ENCODE measurements around the gene PXDN.
A peak's percentile ranks its signal among the peaks of the same experiment; 100 is the strongest.

The PXDN gene

DNA sequence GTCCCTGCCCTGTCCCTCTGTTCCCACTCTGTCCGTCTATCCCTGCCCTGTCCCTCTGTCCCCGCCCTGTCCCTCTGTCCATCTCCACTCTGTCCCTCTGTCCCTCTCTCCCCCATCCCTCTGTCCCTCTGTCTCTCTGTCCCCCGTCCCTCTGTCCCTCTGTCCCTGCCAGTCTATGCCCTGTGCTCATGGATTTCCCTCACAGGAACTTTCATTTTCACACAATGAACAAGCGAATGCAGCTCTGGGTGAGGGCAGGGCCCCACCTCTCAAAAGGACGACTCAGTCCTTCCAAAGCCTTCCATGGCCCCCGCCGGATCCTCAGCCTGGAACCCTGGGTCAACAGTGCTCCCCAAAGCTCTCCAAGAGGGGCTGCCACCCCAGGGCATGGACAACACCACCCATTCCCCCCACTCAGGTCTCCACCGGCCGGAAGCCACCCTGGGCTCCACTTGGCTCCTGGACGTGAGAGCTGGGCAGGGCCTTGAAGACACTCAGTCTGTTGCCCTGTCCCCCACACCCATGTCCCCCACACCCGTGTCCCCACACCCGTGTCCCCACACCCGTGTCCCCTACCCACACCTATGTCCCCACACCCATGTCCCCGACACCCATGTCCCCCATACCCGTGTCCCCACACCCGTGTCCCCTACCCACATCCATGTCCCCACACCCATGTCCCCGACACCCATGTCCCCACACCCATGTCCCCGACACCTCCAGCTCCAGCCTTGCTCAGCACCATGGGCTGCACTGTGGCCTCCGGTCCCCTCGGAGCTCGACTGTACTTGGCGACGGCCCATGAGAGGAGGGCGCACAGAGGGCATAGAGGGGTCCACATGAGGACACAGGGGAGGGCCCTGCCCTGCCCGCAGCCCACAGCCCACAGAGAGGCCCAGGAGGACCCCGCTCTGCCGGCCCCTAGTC is 156.0 kb downstream of the PXDN start:
- Histone ChIP-seq H3K4me1 (ENCODE audit: control insufficient read depth, insufficient read depth, low read length) (no peaks in the 10 kb centered on the region), H3K36me3 (ENCODE audit: control insufficient read depth in 2 of 2, insufficient read depth in 1 of 2, low read length in 2 of 2) (no peaks in the 10 kb centered on the region), H3K27ac (ENCODE audit: extremely low read depth, low read depth, low read length) (no peak overlapping the region), H3K4me3 (ENCODE audit: low read depth, low read length) (no peak overlapping the region), H3K9me3 (ENCODE audit: control insufficient read depth, insufficient read depth, low read depth, low read length) (no peaks in the 10 kb centered on the region)
- CTCF ChIA-PET, result interaction anchor here (2.8 kb wide), 1 partner anchor 181 kb away, joined by 9 read pairs; no protein-coding TSS in a partner anchor
- TF ChIP-seq ZNF10 (tag by site-specific recombination; IDR thresholded peaks at IDR 0.05) (no peak), ZNF560 (tag by site-specific recombination; IDR thresholded peaks at IDR 0.05; ENCODE audit: borderline replicate concordance) (no peak), ZNF677 (tag by site-specific recombination; IDR thresholded peaks at IDR 0.05) (no peak), ZNF521 (tag by site-specific recombination; IDR thresholded peaks at IDR 0.05) (no peak), ZNF426 (tag by site-specific recombination; IDR thresholded peaks at IDR 0.05) (no peak)
- POLR2A ChIA-PET, result no interaction called here

DNA sequence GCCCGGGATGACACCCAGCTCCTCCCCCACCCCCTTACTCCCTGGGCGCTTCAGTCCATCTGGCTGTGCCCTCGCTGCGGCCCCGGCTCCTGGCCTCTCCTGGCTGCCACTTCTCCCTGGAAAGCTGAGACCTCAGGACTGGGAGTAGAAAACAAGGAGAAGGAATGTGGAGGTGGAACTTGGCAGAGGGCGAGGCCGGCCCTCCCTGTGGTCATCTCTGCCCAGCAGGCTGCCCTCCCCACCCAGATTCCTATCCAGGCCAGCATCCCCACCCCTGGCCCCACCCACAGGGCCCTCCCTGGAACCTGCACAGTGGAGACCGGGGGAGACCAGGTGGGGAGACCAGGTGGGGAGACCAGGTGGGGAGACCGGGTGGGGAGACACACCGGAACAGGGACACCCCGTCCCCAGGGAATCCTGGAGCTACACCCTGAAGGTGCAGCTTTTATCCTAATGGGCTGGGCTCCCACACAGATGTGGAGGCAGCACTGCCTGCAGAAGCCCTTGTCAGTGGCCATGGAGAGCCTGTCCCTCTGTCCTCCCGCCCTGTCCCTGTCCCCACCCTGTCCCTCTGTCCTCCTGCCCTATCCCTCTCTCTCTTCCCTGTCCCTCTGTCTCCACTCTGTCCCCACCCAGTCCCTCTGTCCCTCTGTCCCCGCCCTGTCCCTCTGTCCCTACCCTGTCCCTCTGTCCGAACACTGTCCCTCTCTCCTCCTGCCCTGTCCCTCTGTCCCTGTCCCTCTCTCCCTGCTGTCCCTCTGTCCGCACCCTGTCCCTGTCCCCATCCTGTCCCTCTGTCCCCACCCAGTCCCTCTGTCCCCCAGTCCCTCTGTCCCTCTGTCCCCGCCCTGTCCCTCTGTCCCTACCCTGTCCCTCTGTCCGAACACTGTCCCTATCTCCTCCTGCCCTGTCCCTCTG is 157.1 kb downstream of the PXDN start:
- no peaks in the 10 kb centered on the region for H3K9me3 ChIP-seq (ENCODE audit: control insufficient read depth, insufficient read depth, low read depth, low read length)
- no peaks in the 10 kb centered on the region for H3K4me1 ChIP-seq (ENCODE audit: control insufficient read depth, insufficient read depth, low read length)
- ChIA-PET CTCF (interaction anchor here (0.7 kb wide), 1 partner anchor 12 kb away, joined by 3 read pairs; no protein-coding TSS in a partner anchor), POLR2A (interaction anchor here (0.6 kb wide), 1 partner anchor 8 kb away, joined by 3 read pairs; no protein-coding TSS in a partner anchor)
- peak; percentile 69 for TF ChIP-seq KLF1 (tag by site-specific recombination; IDR thresholded peaks at IDR 0.05)
- TF ChIP-seq ZSCAN23 (tag by site-specific recombination; IDR thresholded peaks at IDR 0.05), result no peak
- TF ChIP-seq ZFP3 (tag by site-specific recombination; IDR thresholded peaks at IDR 0.05; ENCODE audit: low read depth), result no peak
- TF ChIP-seq ZNF623 (tag by site-specific recombination; IDR thresholded peaks at IDR 0.05), result no peak
- no peak for TF ChIP-seq GLI4 (tag by site-specific recombination; IDR thresholded peaks at IDR 0.05)
- TF ChIP-seq TCF7L2 (IDR thresholded peaks at IDR 0.05; ENCODE audit: borderline replicate concordance, low read depth, low read length), result no peak
- TF ChIP-seq, protein P1, sequence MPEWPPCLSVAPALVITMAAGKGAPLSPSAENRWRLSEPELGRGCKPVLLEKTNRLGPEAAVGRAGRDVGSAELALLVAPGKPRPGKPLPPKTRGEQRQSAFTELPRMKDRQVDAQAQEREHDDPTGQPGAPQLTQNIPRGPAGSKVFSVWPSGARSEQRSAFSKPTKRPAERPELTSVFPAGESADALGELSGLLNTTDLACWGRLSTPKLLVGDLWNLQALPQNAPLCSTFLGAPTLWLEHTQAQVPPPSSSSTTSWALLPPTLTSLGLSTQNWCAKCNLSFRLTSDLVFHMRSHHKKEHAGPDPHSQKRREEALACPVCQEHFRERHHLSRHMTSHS (tag by site-specific recombination; IDR thresholded peaks at IDR 0.05), result no peak
- no peak overlapping the region for H3K27ac ChIP-seq (ENCODE audit: extremely low read depth, low read depth, low read length)
- H3K36me3 ChIP-seq (ENCODE audit: control insufficient read depth in 2 of 2, insufficient read depth in 1 of 2, low read length in 2 of 2), result no peaks in the 10 kb centered on the region
- H3K4me3 ChIP-seq (ENCODE audit: low read depth, low read length), result no peak overlapping the region

DNA sequence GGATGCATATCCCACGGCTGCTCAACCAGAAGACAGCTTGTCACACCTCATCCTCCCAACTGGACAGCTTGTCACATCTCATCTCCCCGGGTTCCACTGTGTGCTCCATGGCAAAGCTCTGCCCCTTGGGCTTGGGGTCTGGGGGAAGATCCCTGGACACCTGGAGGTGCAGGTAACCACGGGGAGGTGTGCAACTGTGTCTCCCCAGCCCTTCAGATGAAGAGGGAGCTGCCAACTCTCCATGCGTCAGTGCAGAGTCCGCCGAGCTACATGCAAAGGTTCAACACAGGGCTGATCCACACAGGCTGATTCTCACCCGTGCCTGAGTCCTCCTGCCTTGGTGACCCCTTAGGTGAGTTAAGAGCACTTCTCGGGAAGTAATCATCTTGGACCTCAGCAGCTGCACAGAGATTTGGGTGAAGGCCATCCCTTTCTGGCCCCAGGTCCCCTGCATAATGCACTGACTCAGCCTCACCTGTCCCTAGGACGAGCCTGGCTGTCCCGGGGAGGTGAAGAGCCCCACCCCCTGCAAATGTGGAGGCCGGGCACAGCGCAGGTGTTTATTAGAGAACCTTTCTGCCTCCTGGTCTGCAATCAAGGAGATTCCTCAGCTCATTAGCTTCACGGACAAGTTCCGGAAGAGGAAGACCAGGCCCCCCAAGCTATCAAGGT is 157.9 kb downstream of the PXDN start:
- H3K4me1 ChIP-seq (ENCODE audit: control insufficient read depth, insufficient read depth, low read length), result no peaks in the 10 kb centered on the region
- H3K4me3 ChIP-seq (ENCODE audit: low read depth, low read length), result no peak overlapping the region
- H3K36me3 ChIP-seq (ENCODE audit: control insufficient read depth in 2 of 2, insufficient read depth in 1 of 2, low read length in 2 of 2), result no peaks in the 10 kb centered on the region
- no peak overlapping the region for H3K27ac ChIP-seq (ENCODE audit: extremely low read depth, low read depth, low read length)
- ChIA-PET CTCF (interaction anchor here (0.7 to 1.2 kb wide), 2 partner anchors 13 to 35 kb away, joined by 3 read pairs; no protein-coding TSS in a partner anchor), POLR2A (interaction anchor here (0.6 kb wide), 1 partner anchor 7 kb away, joined by 3 read pairs; no protein-coding TSS in a partner anchor)
- no peak for TF ChIP-seq ZNF133 (tag by site-specific recombination; IDR thresholded peaks at IDR 0.05)
- TF ChIP-seq, protein P2, sequence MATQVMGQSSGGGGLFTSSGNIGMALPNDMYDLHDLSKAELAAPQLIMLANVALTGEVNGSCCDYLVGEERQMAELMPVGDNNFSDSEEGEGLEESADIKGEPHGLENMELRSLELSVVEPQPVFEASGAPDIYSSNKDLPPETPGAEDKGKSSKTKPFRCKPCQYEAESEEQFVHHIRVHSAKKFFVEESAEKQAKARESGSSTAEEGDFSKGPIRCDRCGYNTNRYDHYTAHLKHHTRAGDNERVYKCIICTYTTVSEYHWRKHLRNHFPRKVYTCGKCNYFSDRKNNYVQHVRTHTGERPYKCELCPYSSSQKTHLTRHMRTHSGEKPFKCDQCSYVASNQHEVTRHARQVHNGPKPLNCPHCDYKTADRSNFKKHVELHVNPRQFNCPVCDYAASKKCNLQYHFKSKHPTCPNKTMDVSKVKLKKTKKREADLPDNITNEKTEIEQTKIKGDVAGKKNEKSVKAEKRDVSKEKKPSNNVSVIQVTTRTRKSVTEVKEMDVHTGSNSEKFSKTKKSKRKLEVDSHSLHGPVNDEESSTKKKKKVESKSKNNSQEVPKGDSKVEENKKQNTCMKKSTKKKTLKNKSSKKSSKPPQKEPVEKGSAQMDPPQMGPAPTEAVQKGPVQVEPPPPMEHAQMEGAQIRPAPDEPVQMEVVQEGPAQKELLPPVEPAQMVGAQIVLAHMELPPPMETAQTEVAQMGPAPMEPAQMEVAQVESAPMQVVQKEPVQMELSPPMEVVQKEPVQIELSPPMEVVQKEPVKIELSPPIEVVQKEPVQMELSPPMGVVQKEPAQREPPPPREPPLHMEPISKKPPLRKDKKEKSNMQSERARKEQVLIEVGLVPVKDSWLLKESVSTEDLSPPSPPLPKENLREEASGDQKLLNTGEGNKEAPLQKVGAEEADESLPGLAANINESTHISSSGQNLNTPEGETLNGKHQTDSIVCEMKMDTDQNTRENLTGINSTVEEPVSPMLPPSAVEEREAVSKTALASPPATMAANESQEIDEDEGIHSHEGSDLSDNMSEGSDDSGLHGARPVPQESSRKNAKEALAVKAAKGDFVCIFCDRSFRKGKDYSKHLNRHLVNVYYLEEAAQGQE (tag by site-specific recombination; IDR thresholded peaks at IDR 0.05), result no peak
- TF ChIP-seq ZNF791 (tag by site-specific recombination; IDR thresholded peaks at IDR 0.05), result no peak
- no peak for TF ChIP-seq ZFP69B (tag by site-specific recombination; IDR thresholded peaks at IDR 0.05)
- no peaks in the 10 kb centered on the region for H3K9me3 ChIP-seq (ENCODE audit: control insufficient read depth, insufficient read depth, low read depth, low read length)

Measured in HEK293 (cell line).